HG02623 (cell line): ENCODE data around the gene DDX27.

Experiments used
- ATAC-seq: cut with Tn5 transposase; IDR thresholded peaks from one replicate; pipeline ENCODE4 v1.9.1; 2021; ENCODE audit warnings: moderate library complexity; ENCODE audit not compliant: unreplicated experiment

DDX27 gene

DNA sequence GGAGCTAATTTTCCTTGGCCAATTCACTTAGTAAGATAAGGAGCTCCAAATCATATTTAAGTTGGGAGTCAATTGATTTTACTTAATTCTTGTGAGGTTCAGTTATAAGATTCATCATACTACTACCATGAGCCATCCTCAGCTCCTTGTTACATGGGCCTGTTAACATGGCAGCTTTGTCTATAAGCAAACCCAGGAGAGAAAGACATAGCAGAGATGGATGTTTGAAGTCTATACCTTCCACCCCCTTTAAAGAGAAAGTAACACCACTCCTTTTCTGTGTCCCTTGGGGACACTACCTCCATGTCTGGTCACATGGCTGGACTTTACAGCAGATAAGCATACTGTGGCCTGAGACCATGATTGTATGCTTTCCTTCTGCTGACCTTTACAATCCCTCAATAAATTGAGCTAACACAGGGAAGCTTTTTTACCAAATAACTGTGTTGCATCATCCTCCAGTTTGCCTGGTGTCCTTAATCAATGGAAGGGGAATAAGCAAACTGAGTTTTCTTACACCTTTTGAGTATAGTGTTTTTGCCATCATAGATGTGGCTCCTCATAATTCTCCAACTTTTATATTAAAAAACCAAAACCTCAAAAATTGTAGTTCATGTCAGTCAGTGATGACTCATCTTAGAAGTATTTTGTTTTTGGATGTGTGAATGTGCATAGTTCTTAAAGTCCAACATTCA lies 68.5 kb downstream of the DDX27 start:
- no peak for ATAC-seq

DNA sequence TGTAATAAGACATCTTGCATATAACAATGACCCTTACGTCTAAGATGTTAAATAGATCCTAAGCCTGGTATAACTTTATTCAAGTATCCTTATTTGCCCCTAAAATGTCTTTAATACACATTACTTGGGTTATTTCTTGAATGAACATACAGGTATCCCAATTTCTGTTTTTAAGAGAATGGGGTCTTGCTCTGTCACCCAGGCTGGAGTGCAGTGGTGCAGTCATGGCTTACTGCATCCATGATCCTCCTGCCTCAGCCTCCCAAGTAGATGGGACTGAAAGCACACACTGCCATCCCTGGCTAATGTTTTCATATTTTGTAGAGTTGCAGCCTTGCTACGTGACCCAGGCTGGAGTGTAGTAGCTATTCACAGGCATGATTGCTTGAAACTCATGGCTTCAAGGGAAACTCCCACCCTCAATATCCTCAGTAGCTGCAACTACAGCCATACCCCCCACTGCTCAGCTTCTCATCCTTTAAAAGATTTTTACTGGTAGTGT lies 69.1 kb downstream of the DDX27 start:
- ATAC-seq: no peak

DNA sequence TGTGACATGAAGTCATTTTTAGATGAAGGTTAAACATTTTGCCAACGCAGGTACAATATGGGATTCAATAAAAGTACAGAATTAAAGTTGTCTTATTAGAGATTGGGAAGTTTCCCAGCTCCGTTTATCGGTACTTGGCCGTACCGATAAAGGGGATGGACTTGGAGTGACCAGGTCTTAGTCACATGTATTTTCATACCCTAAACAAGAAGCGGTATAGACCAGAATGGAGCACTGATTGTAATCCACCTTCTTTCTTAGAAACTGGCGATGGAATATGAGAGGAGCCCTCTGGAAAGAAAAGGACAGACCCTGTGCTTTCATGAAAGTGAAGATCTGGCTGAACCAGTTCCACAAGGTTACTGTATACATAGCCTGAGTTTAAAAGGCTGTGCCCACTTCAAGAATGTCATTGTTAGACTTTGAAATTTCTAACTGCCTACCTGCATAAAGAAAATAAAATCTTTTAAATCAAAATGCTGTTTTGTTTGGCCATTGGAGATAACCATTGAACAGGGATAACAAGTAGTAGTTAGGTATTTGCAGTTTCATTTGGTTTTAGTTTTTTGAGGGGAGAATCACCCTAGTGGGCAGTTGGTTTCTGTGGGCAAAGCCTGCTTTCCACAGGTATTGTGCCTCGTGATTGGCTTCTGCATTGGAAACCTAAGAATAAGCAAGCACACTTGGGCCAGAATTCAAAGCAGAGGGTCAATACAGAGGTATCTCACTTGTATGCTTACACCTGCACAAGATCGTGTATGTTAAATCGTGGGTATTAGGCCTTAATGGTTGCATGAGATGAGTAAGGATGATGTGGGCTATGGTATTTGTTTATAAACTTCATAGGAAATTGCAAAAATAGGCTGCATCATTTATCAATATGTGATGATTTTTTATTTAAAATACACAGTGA lies 69.8 kb downstream of the DDX27 start:
- ATAC-seq: no peak

DNA sequence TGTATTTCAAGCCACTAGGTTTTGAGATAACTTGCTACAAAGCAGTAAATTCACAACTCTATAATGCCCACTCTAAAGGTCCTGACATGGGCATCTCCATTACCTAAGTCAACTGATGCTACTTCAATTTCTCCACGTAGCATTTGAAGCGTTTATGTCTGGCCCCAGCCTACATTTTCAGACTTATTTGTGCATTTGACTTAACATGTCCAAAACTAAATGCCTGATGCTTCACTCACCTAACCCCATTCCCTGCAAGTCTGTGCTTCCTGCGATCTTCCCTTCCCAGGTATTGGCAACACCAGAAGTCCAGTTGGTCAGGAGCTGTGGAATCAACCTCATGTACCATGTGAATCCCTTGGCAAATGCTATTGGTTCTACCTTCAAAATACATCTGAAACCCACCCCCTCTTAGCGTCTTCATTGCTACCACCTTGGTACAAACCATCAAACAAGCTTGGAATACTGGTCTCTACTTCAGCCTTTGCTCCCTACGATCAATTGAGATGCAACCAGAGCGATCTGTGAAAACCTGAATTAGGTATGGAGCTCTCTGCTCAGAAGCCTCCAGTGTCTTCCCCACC lies 71.5 kb downstream of the DDX27 start:
- ATAC-seq: no peak

DNA sequence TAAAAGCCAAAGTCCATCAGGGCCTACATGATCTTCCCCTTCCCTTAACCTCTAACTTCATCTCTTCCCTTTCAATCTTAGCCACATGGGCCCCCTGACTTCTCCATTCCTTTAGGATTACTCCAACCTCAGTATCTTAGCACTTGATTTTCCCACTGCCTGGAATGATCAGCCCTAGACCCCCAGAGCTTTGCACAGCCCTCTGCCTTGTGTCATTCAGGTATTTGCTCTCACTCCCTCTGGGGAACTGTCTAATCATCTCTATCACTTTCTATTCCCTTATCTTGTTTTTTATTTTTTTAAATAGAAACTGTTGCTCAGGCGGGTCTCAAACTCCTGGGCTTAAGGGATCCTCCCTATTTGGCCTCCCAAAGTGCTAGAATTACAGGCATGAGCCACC lies 72.0 kb downstream of the DDX27 start:
- no peak for ATAC-seq

DNA sequence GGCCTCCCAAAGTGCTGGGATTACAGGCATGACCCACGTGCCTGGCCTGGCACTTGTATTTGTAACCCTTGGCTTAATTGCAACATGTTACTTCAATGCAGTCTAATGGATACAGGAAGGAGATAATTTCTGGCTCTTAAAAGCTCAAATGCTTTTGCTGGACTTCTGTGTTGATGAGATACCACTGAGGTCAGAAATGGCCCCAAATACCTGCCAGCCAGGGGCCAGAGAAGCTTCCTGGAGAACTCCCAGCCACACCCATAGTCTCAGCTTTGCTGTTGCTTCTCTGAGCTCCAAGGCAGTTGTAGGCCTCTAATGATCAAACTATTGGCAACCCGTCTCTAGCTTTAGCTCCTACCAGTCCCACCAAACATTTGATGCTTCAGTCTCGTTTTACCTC lies 72.8 kb downstream of the DDX27 start:
- ATAC-seq: no peak

DNA sequence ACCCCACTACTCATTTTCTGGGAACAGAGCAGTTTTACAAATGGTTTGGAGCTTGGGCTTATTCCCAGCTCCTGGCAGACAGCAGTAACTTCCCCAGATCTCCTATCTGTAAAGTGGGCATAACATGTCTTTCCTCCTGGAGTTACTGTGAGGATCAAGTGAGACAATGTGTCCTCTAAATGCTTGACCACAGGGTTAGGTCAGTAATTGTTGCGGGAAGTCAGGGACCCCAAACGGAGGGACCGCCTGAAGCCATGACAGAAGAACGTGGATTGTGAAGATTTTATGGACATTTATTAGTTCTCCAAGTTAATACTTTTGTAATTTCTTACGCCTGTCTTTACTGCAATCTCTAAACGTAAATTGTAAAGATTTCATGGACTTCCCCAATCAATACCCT lies 73.9 kb downstream of the DDX27 start:
- ATAC-seq: no peak
